ENCODE data around the gene PCTP. TPM values are rescaled to one million over a fixed set of nuclear protein-coding genes. Genes with fewer than 3 reads are reported as not detected.

The PCTP gene
- total and polyA plus RNA-seq, 3 donors from 2014 or later = 22.6 to 32.0 (median 24.0) TPM

DNA sequence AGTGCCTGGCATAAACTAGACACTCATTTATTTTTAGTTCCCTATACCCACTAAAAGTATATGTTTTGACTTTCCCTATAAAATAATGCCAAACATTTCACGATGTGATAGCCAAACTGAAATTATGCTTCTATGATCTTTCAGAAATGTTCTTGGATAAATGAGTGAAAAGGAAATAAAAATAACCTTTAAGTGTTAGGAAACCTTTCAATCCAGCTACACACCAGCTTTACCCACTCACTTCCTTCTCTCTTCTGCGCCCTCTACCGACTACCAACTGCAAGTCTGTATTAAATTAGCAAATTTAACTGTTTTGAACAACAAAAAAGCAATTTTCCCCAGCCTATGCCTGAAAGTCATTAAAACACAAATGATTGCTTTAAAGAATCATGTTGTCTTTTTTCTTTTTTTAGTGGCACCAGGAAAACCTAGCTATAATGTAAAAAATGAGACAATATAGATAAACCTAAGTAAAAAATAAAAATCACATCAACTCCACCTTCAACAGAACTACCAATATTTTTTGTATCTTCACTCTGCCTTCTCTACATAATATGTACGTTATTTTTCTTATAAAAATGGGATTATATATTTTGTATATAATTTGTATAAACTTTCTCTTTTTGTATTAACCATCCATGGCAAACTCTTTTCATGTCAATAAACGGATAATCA, 15.0 kb upstream of the PCTP start:
- DNase-seq = peak; percentile 36
- Histone ChIP-seq H3K27me3 (no peaks in the 10 kb centered on the region), H3K36me3 (ENCODE audit: low read depth, missing control alignments) (no peaks in the 10 kb centered on the region), H3K27ac (no peak overlapping the region), H3K9me3 (no peaks in the 10 kb centered on the region), H3K4me1 (peaks cover 12% of the 10 kb centered on the region), H3K4me3 (no peak overlapping the region)
- 51 to 57% methylated on average over 5 of the region's 5 CpGs for whole genome bisulfite sequencing, 2 donors
- intact Hi-C loops (cut with DNase I; ENCODE audit: low total_unique reads) = no loop called here
- no peak for TF ChIP-seq POLR2A (IDR thresholded peaks at IDR 0.05)
- TF ChIP-seq, protein P1, sequence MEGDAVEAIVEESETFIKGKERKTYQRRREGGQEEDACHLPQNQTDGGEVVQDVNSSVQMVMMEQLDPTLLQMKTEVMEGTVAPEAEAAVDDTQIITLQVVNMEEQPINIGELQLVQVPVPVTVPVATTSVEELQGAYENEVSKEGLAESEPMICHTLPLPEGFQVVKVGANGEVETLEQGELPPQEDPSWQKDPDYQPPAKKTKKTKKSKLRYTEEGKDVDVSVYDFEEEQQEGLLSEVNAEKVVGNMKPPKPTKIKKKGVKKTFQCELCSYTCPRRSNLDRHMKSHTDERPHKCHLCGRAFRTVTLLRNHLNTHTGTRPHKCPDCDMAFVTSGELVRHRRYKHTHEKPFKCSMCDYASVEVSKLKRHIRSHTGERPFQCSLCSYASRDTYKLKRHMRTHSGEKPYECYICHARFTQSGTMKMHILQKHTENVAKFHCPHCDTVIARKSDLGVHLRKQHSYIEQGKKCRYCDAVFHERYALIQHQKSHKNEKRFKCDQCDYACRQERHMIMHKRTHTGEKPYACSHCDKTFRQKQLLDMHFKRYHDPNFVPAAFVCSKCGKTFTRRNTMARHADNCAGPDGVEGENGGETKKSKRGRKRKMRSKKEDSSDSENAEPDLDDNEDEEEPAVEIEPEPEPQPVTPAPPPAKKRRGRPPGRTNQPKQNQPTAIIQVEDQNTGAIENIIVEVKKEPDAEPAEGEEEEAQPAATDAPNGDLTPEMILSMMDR (IDR thresholded peaks at IDR 0.05) = peak; percentile 26 to 62 (median 49)

DNA sequence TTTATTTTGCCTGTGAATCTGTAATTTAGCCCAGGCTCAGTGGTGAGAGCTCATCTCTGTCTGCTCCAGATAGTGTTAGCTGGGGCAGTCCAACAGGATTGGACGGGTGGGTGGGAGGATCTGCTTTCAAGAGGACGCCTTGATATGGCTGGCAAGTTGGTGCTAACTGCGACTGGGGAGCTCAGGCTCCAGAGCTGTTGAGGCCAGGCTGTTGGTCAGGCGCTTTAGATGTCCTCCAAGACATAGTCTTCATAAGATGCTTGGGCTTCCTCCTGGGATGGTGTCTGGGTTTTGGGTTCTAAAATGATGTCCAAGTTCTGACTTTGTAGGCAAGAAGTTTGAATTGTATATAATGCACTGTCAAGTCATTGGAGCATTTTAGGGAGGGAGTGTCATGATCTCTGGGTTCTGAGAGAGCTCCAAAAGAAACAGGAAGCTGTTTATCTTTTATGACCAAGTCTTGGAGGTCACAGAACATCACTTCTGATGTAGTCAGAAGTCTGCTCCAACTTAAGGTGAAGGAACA, 12.8 kb upstream of the PCTP start:
- H3K36me3 ChIP-seq (ENCODE audit: low read depth, missing control alignments) = no peaks in the 10 kb centered on the region
- H3K27ac ChIP-seq = no peak overlapping the region
- no peaks in the 10 kb centered on the region for H3K27me3 ChIP-seq
- WGBS, 2 donors = 53 to 75% methylated on average over 4 of the region's 4 CpGs
- TF ChIP-seq, protein P1 (IDR thresholded peaks at IDR 0.05) = no peak
- no peak for TF ChIP-seq POLR2A (IDR thresholded peaks at IDR 0.05)
- no peak overlapping the region for H3K4me3 ChIP-seq
- no peak for DNase-seq
- no peaks in the 10 kb centered on the region for H3K4me1 ChIP-seq
- intact Hi-C loops (cut with DNase I; ENCODE audit: low total_unique reads) = no loop called here
- H3K9me3 ChIP-seq = no peaks in the 10 kb centered on the region

DNA sequence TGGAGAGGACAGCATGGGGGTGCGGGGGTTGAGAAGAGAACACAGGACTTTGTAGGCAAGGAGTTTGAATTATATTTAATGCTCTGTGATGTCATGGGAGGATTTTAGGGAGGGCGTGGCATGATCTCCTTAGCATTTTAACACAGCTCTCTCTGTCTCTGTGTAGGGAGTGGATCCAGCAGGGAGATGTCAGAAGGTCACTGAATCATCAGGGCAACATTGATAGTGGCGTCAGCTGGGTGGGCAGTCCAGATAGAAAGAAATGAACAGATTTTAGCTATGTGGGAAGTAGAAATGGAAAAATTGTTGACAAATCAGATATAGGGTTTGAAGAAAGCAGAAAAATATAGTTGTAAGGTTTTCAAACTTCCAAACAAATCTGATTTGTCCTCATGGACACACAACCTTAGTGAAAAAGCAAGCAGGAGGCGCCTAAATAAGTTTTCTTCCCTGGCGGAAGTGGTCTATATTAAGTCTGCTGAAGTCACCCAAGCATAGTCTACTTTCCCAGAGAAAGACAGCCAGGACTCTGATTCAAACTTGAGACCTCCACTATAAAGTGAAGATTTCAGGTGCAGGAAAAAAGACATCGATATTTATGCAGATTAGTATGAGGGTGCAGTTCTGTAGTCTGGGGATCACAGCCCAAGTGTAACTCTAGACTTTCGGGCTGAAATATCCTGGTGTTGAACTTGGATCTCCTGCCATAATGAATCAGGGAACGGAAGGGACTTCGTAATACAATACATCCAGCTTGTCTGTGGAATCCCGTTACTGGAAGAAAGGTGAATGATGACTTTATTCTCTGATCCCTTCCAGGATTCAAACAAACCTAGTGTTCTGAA, 10.1 kb upstream of the PCTP start:
- no peaks in the 10 kb centered on the region for H3K36me3 ChIP-seq (ENCODE audit: low read depth, missing control alignments)
- H3K27ac ChIP-seq = no peak overlapping the region
- H3K4me1 ChIP-seq = no peaks in the 10 kb centered on the region
- 86 to 87% methylated on average over 10 of the region's 10 CpGs for WGBS, 2 donors
- DNase-seq = no peak
- no peak overlapping the region for H3K4me3 ChIP-seq
- intact Hi-C loops (cut with DNase I; ENCODE audit: low total_unique reads) = no loop called here
- no peaks in the 10 kb centered on the region for H3K27me3 ChIP-seq
- TF ChIP-seq, protein P1 (IDR thresholded peaks at IDR 0.05) = no peak
- TF ChIP-seq POLR2A (IDR thresholded peaks at IDR 0.05) = no peak
- no peaks in the 10 kb centered on the region for H3K9me3 ChIP-seq

DNA sequence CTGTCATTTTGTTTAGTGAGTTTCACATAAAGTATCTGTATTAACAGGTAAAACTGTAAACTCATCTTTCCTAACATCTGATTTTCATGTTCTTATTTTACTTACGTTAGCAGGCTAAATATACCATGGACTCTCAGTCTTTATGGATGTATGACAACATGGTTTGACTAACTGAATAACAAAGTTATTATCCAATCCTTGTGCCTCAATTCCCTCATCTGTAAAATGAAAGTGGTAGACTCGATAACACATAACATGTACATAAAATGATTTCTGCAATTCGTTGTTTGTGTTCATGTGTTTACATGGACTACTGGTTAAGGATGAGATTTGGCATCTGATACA, 9.5 kb upstream of the PCTP start:
- Histone ChIP-seq H3K27me3 (no peaks in the 10 kb centered on the region), H3K27ac (no peak overlapping the region), H3K36me3 (ENCODE audit: low read depth, missing control alignments) (no peaks in the 10 kb centered on the region), H3K9me3 (no peaks in the 10 kb centered on the region), H3K4me1 (no peaks in the 10 kb centered on the region), H3K4me3 (no peak overlapping the region)
- no peak for DNase-seq
- TF ChIP-seq, protein P1 (IDR thresholded peaks at IDR 0.05) = no peak
- no peak for TF ChIP-seq POLR2A (IDR thresholded peaks at IDR 0.05)
- WGBS, 2 donors = 82 to 89% methylated on average over 3 of the region's 3 CpGs
- intact Hi-C loops (cut with DNase I; ENCODE audit: low total_unique reads) = no loop called here

Measured in testis (tissue), 3 donors.